ENCODE measurements around the gene MNDA. TPM values are rescaled to one million over a fixed set of nuclear protein-coding genes. Genes with fewer than 3 reads are reported as not detected.

MNDA gene
- not detected in 2 replicates for total RNA-seq (2022)
- Bru-seq, nascent RNA = not detected
- BruChase-seq, experiment 1, labeled RNA remaining after a 6-hour chase = not detected
- BruChase-seq, experiment 2, labeled RNA remaining after a 2-hour chase = percentile 5 among the genes with signal in this experiment
- long read RNA-seq = 0 reads

GRCh38 chr1:158830904-158831507, at the start of gene MNDA:
Gene MNDA (plus strand): TSS chr1:158831351. CDS start chr1:158842154, 10,803 bp downstream.
- no peak for TF ChIP-seq CTCF (IDR thresholded peaks at IDR 0.05; ENCODE audit: unreplicated experiment)
- H3K27me3 Mint-ChIP-seq (ENCODE audit: insufficient read depth, unreplicated experiment) = peaks cover 42% of the 10 kb centered on the region
- DNase-seq (ENCODE audit: unreplicated experiment) = no peak
- CTCF ChIA-PET = interaction anchor here (0.6 to 1.2 kb wide), 3 partner anchors 53 to 1245 kb away, joined by 3 to 4 read pairs (median 4); no protein-coding TSS in a partner anchor
- H3K9me3 Mint-ChIP-seq (ENCODE audit: unreplicated experiment) = no peaks in the 10 kb centered on the region
- H3K36me3 Mint-ChIP-seq (ENCODE audit: insufficient read depth, unreplicated experiment) = no peaks in the 10 kb centered on the region
- POLR2A ChIA-PET = no interaction called here
- H3K4me3 Mint-ChIP-seq (ENCODE audit: unreplicated experiment) = no peak within 1 kb of the TSS
- no peak within 1 kb of the TSS for H3K27ac Mint-ChIP-seq (ENCODE audit: low read depth, unreplicated experiment)
- no peaks in the 10 kb centered on the region for H3K4me1 Mint-ChIP-seq (ENCODE audit: insufficient read depth, unreplicated experiment)
- no TSS peak for BruUV-seq (replicated peaks)
- intact Hi-C loops (cut with micrococcal nuclease) = no loop called here

- ChIA-PET POLR2A (no interaction called here), CTCF (interaction anchor here (0.6 to 1.2 kb wide), 4 partner anchors 11 to 201 kb away, joined by 3 to 4 read pairs (median 3); no protein-coding TSS in a partner anchor)
- BruUV-seq (replicated peaks) = no TSS peak
- H3K36me3 Mint-ChIP-seq (ENCODE audit: insufficient read depth, unreplicated experiment) = no peaks in the 10 kb centered on the region
- H3K9me3 Mint-ChIP-seq (ENCODE audit: unreplicated experiment) = no peaks in the 10 kb centered on the region
- peak; percentile 25 for TF ChIP-seq CTCF (IDR thresholded peaks at IDR 0.05; ENCODE audit: unreplicated experiment)
- peaks cover 74% of the 10 kb centered on the region for H3K27me3 Mint-ChIP-seq (ENCODE audit: insufficient read depth, unreplicated experiment)
- no peak overlapping the region for H3K4me3 Mint-ChIP-seq (ENCODE audit: unreplicated experiment)
- intact Hi-C loops (cut with micrococcal nuclease) = no loop called here
- H3K4me1 Mint-ChIP-seq (ENCODE audit: insufficient read depth, unreplicated experiment) = no peaks in the 10 kb centered on the region
- H3K27ac Mint-ChIP-seq (ENCODE audit: low read depth, unreplicated experiment) = no peak overlapping the region
- DNase-seq (ENCODE audit: unreplicated experiment) = peak; percentile 27
Observed at GRCh38 chr1:158793604-158794003, 37.5 kb upstream of the MNDA start.

GRCh38 chr1:158794247-158794646, 36.9 kb upstream of the MNDA start:
- H3K27ac Mint-ChIP-seq (ENCODE audit: low read depth, unreplicated experiment) = no peak overlapping the region
- intact Hi-C loops (cut with micrococcal nuclease) = no loop called here
- no peak overlapping the region for H3K4me3 Mint-ChIP-seq (ENCODE audit: unreplicated experiment)
- ChIA-PET POLR2A (no interaction called here), CTCF (interaction anchor here (0.6 to 1.2 kb wide), 5 partner anchors 11 to 680 kb away, joined by 3 to 4 read pairs (median 3); no protein-coding TSS in a partner anchor)
- peaks cover 73% of the 10 kb centered on the region for H3K27me3 Mint-ChIP-seq (ENCODE audit: insufficient read depth, unreplicated experiment)
- DNase-seq (ENCODE audit: unreplicated experiment) = no peak
- H3K36me3 Mint-ChIP-seq (ENCODE audit: insufficient read depth, unreplicated experiment) = no peaks in the 10 kb centered on the region
- H3K9me3 Mint-ChIP-seq (ENCODE audit: unreplicated experiment) = no peaks in the 10 kb centered on the region
- BruUV-seq (replicated peaks) = no TSS peak
- H3K4me1 Mint-ChIP-seq (ENCODE audit: insufficient read depth, unreplicated experiment) = no peaks in the 10 kb centered on the region
- no peak for TF ChIP-seq CTCF (IDR thresholded peaks at IDR 0.05; ENCODE audit: unreplicated experiment)

- TF ChIP-seq CTCF (IDR thresholded peaks at IDR 0.05; ENCODE audit: unreplicated experiment) = peak; percentile 37
- intact Hi-C loops (cut with micrococcal nuclease) = loop anchor here (1.0 to 5.0 kb wide), 2 partner anchors 200 to 274 kb away; no protein-coding TSS in a partner anchor
- H3K27ac Mint-ChIP-seq (ENCODE audit: low read depth, unreplicated experiment) = no peak overlapping the region
- H3K9me3 Mint-ChIP-seq (ENCODE audit: unreplicated experiment) = no peaks in the 10 kb centered on the region
- DNase-seq (ENCODE audit: unreplicated experiment) = no peak
- POLR2A ChIA-PET = no interaction called here
- CTCF ChIA-PET = no interaction called here
- BruUV-seq (replicated peaks) = no TSS peak
- no peaks in the 10 kb centered on the region for H3K4me1 Mint-ChIP-seq (ENCODE audit: insufficient read depth, unreplicated experiment)
- no peaks in the 10 kb centered on the region for H3K36me3 Mint-ChIP-seq (ENCODE audit: insufficient read depth, unreplicated experiment)
- no peak overlapping the region for H3K4me3 Mint-ChIP-seq (ENCODE audit: unreplicated experiment)
- peaks cover 89% of the 10 kb centered on the region for H3K27me3 Mint-ChIP-seq (ENCODE audit: insufficient read depth, unreplicated experiment)
Observed at GRCh38 chr1:158798531-158798930, 32.6 kb upstream of the MNDA start.
